Activated CD8-positive, alpha-beta T cell treated with anti-CD3 and anti-CD28 coated beads for 36 hours (primary cell): ENCODE results near the gene APOO. TPM values are rescaled to one million over a fixed set of nuclear protein-coding genes. Genes with fewer than 3 reads are reported as not detected.

Experiments
- ATAC-seq: fragments of 200-7000 bp; cut with Tn5 transposase; one replicate; pipeline ENCODE4 v1.10.0; 2021; ENCODE audit warnings: mild to moderate bottlenecking, moderate library complexity
- CTCF ChIA-PET: fragments of 350-600 bp; sonication (Branson Sonifier 250); formaldehyde crosslinking; loops from one replicate; lab custom pipeline; 2021; ENCODE audit warnings: antibody characterized with exemption; lab: Charles Lee
- POLR2A ChIA-PET: fragments of 350-600 bp; sonication (Branson Sonifier 250); formaldehyde crosslinking; loops from one replicate; lab custom pipeline; 2021; ENCODE audit warnings: antibody characterized with exemption; lab: Charles Lee
- DNase-seq: peaks from one replicate; pipeline ENCODE4 v3.0.0-alpha.2; 2020
- H3K27ac Mint-ChIP-seq: one replicate; pipeline ENCODE4 v1.8.0; 2021; ENCODE audit warnings: mild to moderate bottlenecking, mixed read lengths
- H3K27me3 Mint-ChIP-seq: one replicate; pipeline ENCODE4 v1.8.0; 2021; ENCODE audit warnings: mixed read lengths
- H3K36me3 Mint-ChIP-seq: one replicate; pipeline ENCODE4 v1.8.0; 2021; ENCODE audit warnings: low read depth, mixed read lengths
- H3K4me1 Mint-ChIP-seq: one replicate; pipeline ENCODE4 v1.8.0; 2021; ENCODE audit warnings: low read depth, mixed read lengths
- H3K4me3 Mint-ChIP-seq: one replicate; pipeline ENCODE4 v1.8.0; 2021; ENCODE audit warnings: mild to moderate bottlenecking, moderate library complexity, mixed read lengths
- H3K9me3 Mint-ChIP-seq: one replicate; pipeline ENCODE4 v1.8.0; 2021; ENCODE audit warnings: mixed read lengths
- CTCF ChIP-seq: fragments of 200-600 bp; IDR thresholded peaks from one replicate; pipeline ENCODE4 v1.8.0; 2022; ENCODE audit warnings: antibody characterized with exemption, mild to moderate bottlenecking
- intact Hi-C: fragments of 100-400 bp; cut with micrococcal nuclease; formaldehyde crosslinking; loops from one replicate; pipeline ENCODE4 v1.10.0; 2022
- total RNA-seq, 2 experiments: library from RNA; stranded (reverse); gene quantifications; one replicate each; pipeline ENCODE4 v1.2.3, GENCODE V29; 2021

APOO gene
- total RNA-seq, 2 experiments from 2014 or later = 34.1 to 35.7 TPM

GRCh38 chrX:23926015-23926414 is 18.3 kb upstream of the APOO start:
- H3K27ac Mint-ChIP-seq = no peak overlapping the region
- POLR2A ChIA-PET = no interaction called here
- no peaks in the 10 kb centered on the region for H3K27me3 Mint-ChIP-seq
- intact Hi-C loops = no loop called here
- peaks cover 1% of the 10 kb centered on the region for H3K4me1 Mint-ChIP-seq
- no peaks in the 10 kb centered on the region for H3K9me3 Mint-ChIP-seq
- no peak overlapping the region for H3K4me3 Mint-ChIP-seq
- no peak for ATAC-seq
- TF ChIP-seq CTCF = no peak
- CTCF ChIA-PET = no interaction called here
- no peaks in the 10 kb centered on the region for H3K36me3 Mint-ChIP-seq
- DNase-seq = no peak

- DNase-seq = peak; percentile 21
- H3K27ac Mint-ChIP-seq = no peak overlapping the region
- ATAC-seq = no peak
- no peak for TF ChIP-seq CTCF
- no peaks in the 10 kb centered on the region for H3K4me1 Mint-ChIP-seq
- POLR2A ChIA-PET = no interaction called here
- no peaks in the 10 kb centered on the region for H3K27me3 Mint-ChIP-seq
- CTCF ChIA-PET = interaction anchor here (1.4 kb wide), 1 partner anchor 93 kb away, joined by 3 read pairs; no protein-coding TSS in a partner anchor
- intact Hi-C loops = no loop called here
- H3K9me3 Mint-ChIP-seq = no peaks in the 10 kb centered on the region
- no peak overlapping the region for H3K4me3 Mint-ChIP-seq
- no peaks in the 10 kb centered on the region for H3K36me3 Mint-ChIP-seq
Observed at GRCh38 chrX:23919706-23920320, 12.1 kb upstream of the APOO start.

GRCh38 chrX:23919148-23919547 is 11.4 kb upstream of the APOO start:
- Mint-ChIP-seq H3K36me3 (no peaks in the 10 kb centered on the region), H3K27ac (no peak overlapping the region), H3K4me3 (no peak overlapping the region), H3K27me3 (no peaks in the 10 kb centered on the region), H3K4me1 (no peaks in the 10 kb centered on the region), H3K9me3 (no peaks in the 10 kb centered on the region)
- no peak for DNase-seq
- no peak for ATAC-seq
- POLR2A ChIA-PET = no interaction called here
- CTCF ChIA-PET = interaction anchor here (1.4 kb wide), 1 partner anchor 94 kb away, joined by 3 read pairs; no protein-coding TSS in a partner anchor
- intact Hi-C loops = no loop called here
- no peak for TF ChIP-seq CTCF

- H3K36me3 Mint-ChIP-seq = no peaks in the 10 kb centered on the region
Observed at GRCh38 chrX:23911126-23911835, 3.5 kb upstream of the APOO start.

More at GRCh38 chrX:23911126-23911835, 3.5 kb upstream of the APOO start:
- Mint-ChIP-seq H3K4me3 (no peak overlapping the region), H3K4me1 (peaks cover 14% of the 10 kb centered on the region), H3K27me3 (no peaks in the 10 kb centered on the region), H3K9me3 (no peaks in the 10 kb centered on the region), H3K27ac (no peak overlapping the region)
- DNase-seq (no peak), ATAC-seq (no peak)
- POLR2A ChIA-PET = no interaction called here
- CTCF ChIA-PET = interaction anchor here (1.3 to 5.3 kb wide), 2 partner anchors 9 to 143 kb away, joined by 3 to 42 read pairs; partner anchors contain the start of gene EIF2S3
- intact Hi-C loops = no loop called here
- no peak for TF ChIP-seq CTCF
